Measurements from ENCODE around the gene PDE3B. TPM values are rescaled to one million over a fixed set of nuclear protein-coding genes. Genes with fewer than 3 reads are reported as not detected.
A peak's percentile ranks its signal among the peaks of the same experiment; 100 is the strongest.

PDE3B gene
- total and polyA plus RNA-seq, 9 of the 15 experiments (the other 6 are each of a cell fraction or from before 2014, with no cell fraction given), result 2.3 to 22.5 (median 12.2) TPM

GRCh38 chr11:14619603-14620531 is 23.7 kb upstream of the PDE3B start (continued):
- TF ChIP-seq RCOR1 (IDR thresholded peaks at IDR 0.05; ENCODE audit: borderline replicate concordance in 1 of 2, low read depth in 2 of 2, low read length in 2 of 2) (no peak), NRF1 (conservative IDR thresholded peaks at IDR 0.05 in 1 of 2, IDR thresholded peaks at IDR 0.05 in 1 of 2) (no peak), TBP (optimal IDR thresholded peaks at IDR 0.05; ENCODE audit: low read depth, low read length) (no peak), MAFK (IDR thresholded peaks at IDR 0.05; ENCODE audit: low read length) (peak; percentile 58; the same call in 1 of the 2 replicates), NFE2L1 (tag; IDR thresholded peaks at IDR 0.05; ENCODE audit: borderline replicate concordance, low read depth) (no peak), MED1 (CRISPR knock-in tag; IDR thresholded peaks at IDR 0.05; ENCODE audit: borderline replicate concordance) (no peak), ZSCAN32 (CRISPR knock-in tag; IDR thresholded peaks at IDR 0.05) (no peak), KLF10 (CRISPR knock-in tag; IDR thresholded peaks at IDR 0.05) (no peak), SRSF7 (optimal IDR thresholded peaks at IDR 0.05; ENCODE audit: low read depth, low read length) (no peak), SAFB2 (IDR thresholded peaks at IDR 0.05; ENCODE audit: borderline replicate concordance, low read depth, low read length, severe bottlenecking) (no peak), NCOR1 (IDR thresholded peaks at IDR 0.05) (no peak), CHD2 (IDR thresholded peaks at IDR 0.05; ENCODE audit: low read depth, low read length) (no peak), CHAMP1 (IDR thresholded peaks at IDR 0.05) (no peak), ZNF408 (CRISPR knock-in tag; IDR thresholded peaks at IDR 0.05; ENCODE audit: low read depth) (no peak), MAFF (IDR thresholded peaks at IDR 0.05; ENCODE audit: low read length) (peak; percentile 38; the same call in 1 of the 2 replicates), ZNF311 (CRISPR knock-in tag; IDR thresholded peaks at IDR 0.05) (no peak), ZNF316 (IDR thresholded peaks at IDR 0.05) (peak; percentile 82), ZNF77 (CRISPR knock-in tag; IDR thresholded peaks at IDR 0.05) (no peak), PRMT5 (CRISPR knock-in tag; IDR thresholded peaks at IDR 0.05) (no peak), ELF2 (CRISPR knock-in tag; IDR thresholded peaks at IDR 0.05) (no peak), CBX1 (IDR thresholded peaks at IDR 0.05; ENCODE audit: low read depth) (no peak), PML (IDR thresholded peaks at IDR 0.05; ENCODE audit: low read length) (no peak)
- TF ChIP-seq, protein P1, sequence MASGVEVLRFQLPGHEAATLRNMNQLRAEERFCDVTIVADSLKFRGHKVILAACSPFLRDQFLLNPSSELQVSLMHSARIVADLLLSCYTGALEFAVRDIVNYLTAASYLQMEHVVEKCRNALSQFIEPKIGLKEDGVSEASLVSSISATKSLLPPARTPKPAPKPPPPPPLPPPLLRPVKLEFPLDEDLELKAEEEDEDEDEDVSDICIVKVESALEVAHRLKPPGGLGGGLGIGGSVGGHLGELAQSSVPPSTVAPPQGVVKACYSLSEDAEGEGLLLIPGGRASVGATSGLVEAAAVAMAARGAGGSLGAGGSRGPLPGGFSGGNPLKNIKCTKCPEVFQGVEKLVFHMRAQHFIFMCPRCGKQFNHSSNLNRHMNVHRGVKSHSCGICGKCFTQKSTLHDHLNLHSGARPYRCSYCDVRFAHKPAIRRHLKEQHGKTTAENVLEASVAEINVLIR (CRISPR knock-in tag; IDR thresholded peaks at IDR 0.05), result no peak
- TF ChIP-seq, protein P2, sequence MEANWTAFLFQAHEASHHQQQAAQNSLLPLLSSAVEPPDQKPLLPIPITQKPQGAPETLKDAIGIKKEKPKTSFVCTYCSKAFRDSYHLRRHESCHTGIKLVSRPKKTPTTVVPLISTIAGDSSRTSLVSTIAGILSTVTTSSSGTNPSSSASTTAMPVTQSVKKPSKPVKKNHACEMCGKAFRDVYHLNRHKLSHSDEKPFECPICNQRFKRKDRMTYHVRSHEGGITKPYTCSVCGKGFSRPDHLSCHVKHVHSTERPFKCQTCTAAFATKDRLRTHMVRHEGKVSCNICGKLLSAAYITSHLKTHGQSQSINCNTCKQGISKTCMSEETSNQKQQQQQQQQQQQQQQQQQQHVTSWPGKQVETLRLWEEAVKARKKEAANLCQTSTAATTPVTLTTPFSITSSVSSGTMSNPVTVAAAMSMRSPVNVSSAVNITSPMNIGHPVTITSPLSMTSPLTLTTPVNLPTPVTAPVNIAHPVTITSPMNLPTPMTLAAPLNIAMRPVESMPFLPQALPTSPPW (CRISPR knock-in tag; IDR thresholded peaks at IDR 0.05), result no peak
- TF ChIP-seq, protein P3, sequence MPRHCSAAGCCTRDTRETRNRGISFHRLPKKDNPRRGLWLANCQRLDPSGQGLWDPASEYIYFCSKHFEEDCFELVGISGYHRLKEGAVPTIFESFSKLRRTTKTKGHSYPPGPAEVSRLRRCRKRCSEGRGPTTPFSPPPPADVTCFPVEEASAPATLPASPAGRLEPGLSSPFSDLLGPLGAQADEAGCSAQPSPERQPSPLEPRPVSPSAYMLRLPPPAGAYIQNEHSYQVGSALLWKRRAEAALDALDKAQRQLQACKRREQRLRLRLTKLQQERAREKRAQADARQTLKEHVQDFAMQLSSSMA (CRISPR knock-in tag; IDR thresholded peaks at IDR 0.05), result no peak

All from K562 (cell line).